GM21619 (cell line): ENCODE results near the gene S100A7.

Experiments used
- ATAC-seq: cut with Tn5 transposase; IDR thresholded peaks from one replicate; pipeline ENCODE4 v1.9.1; 2021; ENCODE audit not compliant: unreplicated experiment

Gene S100A7

GRCh38 chr1:153460551-153460950 lies at the start of gene S100A7:
Gene S100A7, minus strand, starts transcription at chr1:153460651. Its CDS starts 1,638 bp downstream, at chr1:153459013.
- no peak for ATAC-seq

GRCh38 chr1:153509729-153510354 lies 49.4 kb upstream of the S100A7 start:
- no peak for ATAC-seq

GRCh38 chr1:153509036-153509435 lies 48.6 kb upstream of the S100A7 start:
- ATAC-seq: no peak

GRCh38 chr1:153507926-153508583 lies 47.6 kb upstream of the S100A7 start:
- no peak for ATAC-seq

- no peak for ATAC-seq
Measured at GRCh38 chr1:153506831-153507413, 46.5 kb upstream of the S100A7 start.

- no peak for ATAC-seq
Measured at GRCh38 chr1:153506386-153506785, 45.9 kb upstream of the S100A7 start.

GRCh38 chr1:153505576-153505975 lies 45.1 kb upstream of the S100A7 start:
- no peak for ATAC-seq

- no peak for ATAC-seq
Measured at GRCh38 chr1:153503766-153504165, 43.3 kb upstream of the S100A7 start.

GRCh38 chr1:153498746-153499145 lies 38.3 kb upstream of the S100A7 start:
- no peak for ATAC-seq

GRCh38 chr1:153495536-153495935 lies 35.1 kb upstream of the S100A7 start:
- ATAC-seq: no peak

GRCh38 chr1:153494976-153495535 lies 34.6 kb upstream of the S100A7 start:
- no peak for ATAC-seq

- no peak for ATAC-seq
Measured at GRCh38 chr1:153493343-153493960, 33.0 kb upstream of the S100A7 start.

- ATAC-seq: no peak
Measured at GRCh38 chr1:153490272-153491051, 30.0 kb upstream of the S100A7 start.

- ATAC-seq: no peak
Measured at GRCh38 chr1:153488731-153489130, 28.3 kb upstream of the S100A7 start.

- no peak for ATAC-seq
Measured at GRCh38 chr1:153487707-153488106, 27.3 kb upstream of the S100A7 start.

GRCh38 chr1:153485863-153486262 lies 25.4 kb upstream of the S100A7 start:
- no peak for ATAC-seq

- no peak for ATAC-seq
Measured at GRCh38 chr1:153483776-153484175, 23.3 kb upstream of the S100A7 start.

- ATAC-seq: no peak
Measured at GRCh38 chr1:153481124-153481523, 20.7 kb upstream of the S100A7 start.

- ATAC-seq: no peak
Measured at GRCh38 chr1:153478692-153479618, 18.5 kb upstream of the S100A7 start.
